GM12801 (cell line): ENCODE data around the gene STAM2.

ENCODE experiments used
- TF ChIP-seq, protein P1 (sequence below): IDR thresholded peaks from one replicate; pipeline ENCODE4 v1.5.1; 2011; ENCODE audit warnings: control low read depth; ENCODE audit not compliant: insufficient read length; ENCODE audit errors: extremely low read depth

The STAM2 gene

GRCh38 chr2:152176113-152176714, 651 bp upstream of the STAM2 start:
- TF ChIP-seq, protein P1, sequence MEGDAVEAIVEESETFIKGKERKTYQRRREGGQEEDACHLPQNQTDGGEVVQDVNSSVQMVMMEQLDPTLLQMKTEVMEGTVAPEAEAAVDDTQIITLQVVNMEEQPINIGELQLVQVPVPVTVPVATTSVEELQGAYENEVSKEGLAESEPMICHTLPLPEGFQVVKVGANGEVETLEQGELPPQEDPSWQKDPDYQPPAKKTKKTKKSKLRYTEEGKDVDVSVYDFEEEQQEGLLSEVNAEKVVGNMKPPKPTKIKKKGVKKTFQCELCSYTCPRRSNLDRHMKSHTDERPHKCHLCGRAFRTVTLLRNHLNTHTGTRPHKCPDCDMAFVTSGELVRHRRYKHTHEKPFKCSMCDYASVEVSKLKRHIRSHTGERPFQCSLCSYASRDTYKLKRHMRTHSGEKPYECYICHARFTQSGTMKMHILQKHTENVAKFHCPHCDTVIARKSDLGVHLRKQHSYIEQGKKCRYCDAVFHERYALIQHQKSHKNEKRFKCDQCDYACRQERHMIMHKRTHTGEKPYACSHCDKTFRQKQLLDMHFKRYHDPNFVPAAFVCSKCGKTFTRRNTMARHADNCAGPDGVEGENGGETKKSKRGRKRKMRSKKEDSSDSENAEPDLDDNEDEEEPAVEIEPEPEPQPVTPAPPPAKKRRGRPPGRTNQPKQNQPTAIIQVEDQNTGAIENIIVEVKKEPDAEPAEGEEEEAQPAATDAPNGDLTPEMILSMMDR = no peak

DNA sequence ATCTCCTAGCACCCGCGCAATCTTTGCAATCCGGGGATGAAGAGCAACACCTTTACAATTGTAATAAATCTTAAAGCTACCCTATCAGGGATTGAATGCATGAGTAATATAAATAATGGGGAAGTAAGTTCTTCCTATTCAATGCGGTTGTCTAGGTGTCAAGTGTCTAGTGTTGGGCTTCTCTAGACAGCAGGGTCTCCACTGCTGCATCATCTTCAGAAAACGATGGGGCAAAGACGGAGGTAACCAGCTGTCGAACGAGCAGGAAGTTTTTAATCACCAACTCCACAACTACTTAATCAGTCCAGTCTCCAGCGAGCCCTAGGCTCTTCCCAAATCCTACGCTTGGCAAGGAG, 573 bp downstream of the STAM2 start:
- TF ChIP-seq, protein P1 = no peak

GRCh38 chr2:152174574-152174973, 989 bp downstream of the STAM2 start:
- TF ChIP-seq, protein P1 = no peak

DNA sequence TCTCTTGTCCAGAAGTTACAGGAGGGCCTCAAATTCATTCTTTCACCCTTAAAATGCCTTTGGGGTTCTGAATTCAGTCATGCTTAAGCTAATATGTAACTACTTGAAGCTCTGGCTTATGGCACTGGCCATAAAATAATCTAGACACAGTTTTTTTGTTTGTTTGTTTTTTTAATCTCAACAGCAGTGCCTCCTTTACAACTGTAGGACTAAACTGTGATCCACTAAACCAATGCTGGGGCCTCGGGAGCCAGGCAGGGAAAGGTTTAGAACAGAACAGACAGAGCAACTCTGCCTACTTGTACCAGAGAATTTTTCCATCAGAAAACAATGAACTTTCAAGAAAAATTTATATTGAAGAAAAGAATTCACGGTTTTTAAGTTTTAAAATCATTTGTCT, 1.7 kb downstream of the STAM2 start:
- TF ChIP-seq, protein P1 = no peak

DNA sequence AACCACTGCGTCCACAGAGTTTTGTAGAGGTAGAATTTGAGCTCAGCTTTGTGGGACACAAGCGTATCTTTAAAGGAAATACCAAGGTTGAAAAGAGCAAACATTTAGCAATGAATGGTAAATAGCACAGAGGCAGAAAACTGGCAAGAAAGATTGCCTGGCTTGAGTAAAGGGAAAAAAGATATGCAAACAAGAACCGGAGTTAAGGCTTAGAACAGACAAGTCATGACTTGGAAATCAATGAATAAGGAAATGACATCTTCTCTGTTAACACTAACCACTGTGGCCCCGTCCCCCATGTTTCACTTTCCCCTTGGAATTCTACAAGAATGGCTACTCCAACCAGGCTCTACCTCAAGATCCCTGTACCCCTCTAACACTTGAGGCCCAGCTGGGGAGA, 3.8 kb downstream of the STAM2 start:
- TF ChIP-seq, protein P1 = no peak

DNA sequence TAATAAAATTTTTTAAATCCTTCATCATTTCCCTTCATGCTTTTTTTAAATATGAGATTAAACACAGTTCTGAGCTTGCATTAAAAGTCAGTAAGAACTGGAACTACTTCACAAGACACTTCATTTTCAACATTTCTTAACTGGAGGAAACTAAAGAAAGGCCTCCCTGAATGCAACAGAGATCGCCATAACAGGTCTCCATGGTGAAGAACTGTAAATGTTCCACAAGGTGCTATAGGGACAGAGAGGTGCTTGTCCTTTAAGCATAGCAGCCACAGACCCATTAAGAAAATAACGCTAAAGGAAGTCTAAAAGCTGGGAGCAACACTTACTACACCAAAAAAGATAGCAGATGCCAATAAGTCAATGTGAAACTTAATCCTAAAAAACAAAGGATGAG, 8.5 kb downstream of the STAM2 start:
- TF ChIP-seq, protein P1 = no peak

DNA sequence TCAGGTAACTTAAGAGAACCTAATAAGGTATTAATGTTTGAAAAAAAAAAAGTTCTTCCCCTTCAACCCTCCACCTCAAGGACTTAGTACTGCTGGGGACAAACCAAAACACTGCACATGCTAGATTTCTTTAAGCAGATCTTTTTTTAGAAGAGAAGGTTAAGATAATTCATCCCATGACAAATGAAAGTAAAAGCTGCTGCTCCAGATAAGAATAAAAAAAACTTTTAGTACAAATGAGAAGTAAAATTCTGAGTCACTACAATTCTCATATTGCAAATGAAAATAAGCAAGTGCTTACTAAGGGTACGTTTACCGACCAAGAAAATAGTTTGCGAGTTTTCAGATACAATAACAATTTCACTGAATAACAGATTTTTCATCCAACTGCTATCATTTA, 8.9 kb downstream of the STAM2 start:
- TF ChIP-seq, protein P1 = no peak

DNA sequence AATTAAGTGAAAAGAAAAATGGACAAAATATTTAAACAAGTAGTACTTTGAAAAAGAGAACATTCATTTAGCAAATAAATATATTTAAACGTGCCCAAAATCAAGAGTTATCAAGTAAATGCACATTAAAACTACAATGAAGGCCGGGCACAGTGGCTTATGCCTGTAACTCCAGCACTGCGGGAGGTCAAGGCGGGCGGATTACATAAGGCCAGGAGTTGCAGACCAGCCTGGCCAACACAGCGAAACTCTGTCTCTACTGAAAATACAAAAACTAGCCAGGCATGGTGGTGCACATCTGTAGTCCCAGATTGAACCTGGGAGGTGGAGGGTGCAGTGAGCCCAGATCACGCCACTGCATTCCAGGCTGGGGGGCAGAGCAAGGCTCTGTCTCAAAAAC, 9.8 kb downstream of the STAM2 start:
- TF ChIP-seq, protein P1 = no peak
